ENCODE measurements around the gene RHOV.

Gene RHOV

GRCh38 chr15:40900256-40901052, 26.4 kb upstream of the RHOV start:
- ChIA-PET POLR2A (ENCODE audit: low non-redundant PET) (interaction anchor here (0.7 kb wide), 1 partner anchor 41 kb away, joined by 5 read pairs; no protein-coding TSS in a partner anchor), CTCF (interaction anchor here (0.5 to 1.6 kb wide), 5 partner anchors 11 to 320 kb away, joined by 3 to 5 read pairs (median 3); no protein-coding TSS in a partner anchor)
- no peak for DNase-seq (ENCODE audit: low spot score)
- TF ChIP-seq CTCF (conservative IDR thresholded peaks at IDR 0.05; ENCODE audit: low read depth) = no peak
- H3K27ac ChIP-seq = peak overlapping the region; percentile 7; the same call in 1 of the 2 replicates

GRCh38 chr15:40899536-40900207, 25.6 kb upstream of the RHOV start:
- peak overlapping the region; percentile 7 for H3K27ac ChIP-seq
- ChIA-PET CTCF (interaction anchor here (0.6 to 1.6 kb wide), 4 partner anchors 12 to 252 kb away, joined by 3 to 5 read pairs (median 4); no protein-coding TSS in a partner anchor), POLR2A (ENCODE audit: low non-redundant PET) (no interaction called here)
- DNase-seq (ENCODE audit: low spot score) = no peak
- TF ChIP-seq CTCF (conservative IDR thresholded peaks at IDR 0.05; ENCODE audit: low read depth) = no peak

GRCh38 chr15:40894681-40895448, 20.8 kb upstream of the RHOV start:
- TF ChIP-seq CTCF (conservative IDR thresholded peaks at IDR 0.05; ENCODE audit: low read depth) = peak; percentile 50
- POLR2A ChIA-PET (ENCODE audit: low non-redundant PET) = interaction anchor here (0.6 to 1.3 kb wide), 4 partner anchors 23 to 78 kb away, joined by 3 to 6 read pairs (median 4); no protein-coding TSS in a partner anchor
- H3K27ac ChIP-seq = peak overlapping the region; percentile 89
- DNase-seq (ENCODE audit: low spot score) = peak; percentile 82
- CTCF ChIA-PET = interaction anchor here (0.6 to 5.0 kb wide), 27 partner anchors 8 to 298 kb away, joined by 3 to 157 read pairs (median 4); partner anchors contain the start of genes PPP1R14D and RHOV

- ChIA-PET CTCF (interaction anchor here (0.5 to 5.0 kb wide), 32 partner anchors 9 to 667 kb away, joined by 3 to 157 read pairs (median 4); partner anchors contain the start of genes PPP1R14D and RHOV), POLR2A (ENCODE audit: low non-redundant PET) (interaction anchor here (0.6 to 1.3 kb wide), 5 partner anchors 22 to 79 kb away, joined by 3 to 6 read pairs (median 4); no protein-coding TSS in a partner anchor)
- DNase-seq (ENCODE audit: low spot score) = peak; percentile 92
- peak within 1 kb of the TSS; percentile 89 for H3K27ac ChIP-seq
- peak; percentile 98 for TF ChIP-seq CTCF (conservative IDR thresholded peaks at IDR 0.05; ENCODE audit: low read depth)
Measured at GRCh38 chr15:40893733-40894680, 20.0 kb upstream of the RHOV start, which contains the start of gene VPS18. VPS18 (plus strand) TSS chr15:40894450; CDS start chr15:40894769, 319 bp downstream.

- no peak for DNase-seq (ENCODE audit: low spot score)
- TF ChIP-seq CTCF (conservative IDR thresholded peaks at IDR 0.05; ENCODE audit: low read depth) = no peak
- H3K27ac ChIP-seq = peak overlapping the region; percentile 89
- ChIA-PET POLR2A (ENCODE audit: low non-redundant PET) (interaction anchor here (1.3 kb wide), 1 partner anchor 35 kb away, joined by 5 read pairs; no protein-coding TSS in a partner anchor), CTCF (interaction anchor here (0.9 to 5.0 kb wide), 10 partner anchors 10 to 211 kb away, joined by 6 to 157 read pairs (median 9); partner anchors contain the start of gene RHOV)
Measured at GRCh38 chr15:40893019-40893670, 19.1 kb upstream of the RHOV start.

All from RWPE1 (cell line).